Middle frontal gyrus (tissue), 1 donor: ENCODE results near the gene SECISBP2.

ENCODE experiments used
- DNase-seq: peaks from one replicate; pipeline ENCODE4 v3.0.0-alpha.2; 2015; ENCODE audit warnings: low spot score; ENCODE audit errors: extremely low spot score

Gene SECISBP2

DNA sequence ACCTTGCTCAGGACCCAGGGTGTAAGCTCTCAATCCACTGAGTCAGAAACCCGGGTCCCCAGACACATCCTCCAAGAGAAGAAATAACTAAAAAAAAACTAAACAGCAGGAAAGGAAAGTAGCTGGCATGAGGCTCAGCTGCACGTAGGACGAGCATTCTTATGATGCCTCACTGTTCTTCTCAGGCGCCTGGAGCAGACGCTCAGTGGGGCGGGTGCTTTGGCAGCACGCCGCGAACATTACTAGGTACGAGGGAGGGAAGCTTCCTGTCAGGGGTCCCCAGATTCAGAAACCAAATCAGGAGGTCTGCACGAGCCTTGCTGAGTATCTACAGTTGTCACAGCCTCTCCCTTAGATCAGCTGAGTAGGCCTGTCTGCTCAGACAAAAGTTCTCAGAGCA, 85.8 kb downstream of the SECISBP2 start:
- DNase-seq, result no peak

- no peak for DNase-seq
Measured at GRCh38 chr9:89405826-89406225, 87.5 kb downstream of the SECISBP2 start.

DNA sequence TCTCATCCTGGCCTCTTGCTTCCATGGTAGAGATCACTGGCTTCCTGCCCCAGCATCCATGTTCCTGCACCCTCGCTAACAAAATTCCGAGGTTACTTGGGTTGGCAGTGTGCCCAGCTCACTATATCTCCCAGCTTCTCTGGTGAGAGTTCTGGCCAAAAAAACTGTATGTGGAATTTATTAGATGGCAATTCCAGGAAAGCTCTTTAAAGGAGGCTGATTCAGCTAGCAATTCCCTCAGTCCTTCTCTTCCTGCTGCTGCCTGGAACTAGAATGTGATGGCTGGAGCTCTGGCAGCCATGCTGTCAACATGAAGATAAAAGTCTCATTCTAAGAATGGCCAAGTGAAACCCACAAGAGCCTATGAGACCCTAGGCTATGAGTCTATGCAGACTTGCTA, 88.8 kb downstream of the SECISBP2 start:
- no peak for DNase-seq

DNA sequence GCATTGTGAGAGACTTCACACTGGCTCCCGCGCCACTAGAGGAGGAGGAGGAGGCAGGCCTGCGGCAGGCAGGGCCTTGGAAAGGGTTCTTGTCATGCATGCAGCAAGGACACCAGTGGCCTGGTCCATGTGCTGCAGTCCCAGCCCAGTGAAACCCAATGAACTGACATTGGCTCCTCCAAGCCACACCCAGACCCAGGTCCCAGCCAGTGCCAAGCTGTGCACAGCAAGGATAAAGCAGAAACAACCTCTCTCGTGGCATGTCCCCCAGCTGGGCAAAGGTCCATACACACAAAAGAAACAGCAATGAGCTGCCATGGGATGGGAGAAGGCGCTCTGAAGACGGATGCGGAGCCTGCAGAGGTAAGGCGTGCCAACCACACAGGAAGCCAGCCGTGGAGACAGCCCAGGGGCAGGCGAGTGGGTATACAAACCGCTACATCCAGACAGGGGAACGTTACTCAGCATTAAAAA, 90.4 kb downstream of the SECISBP2 start:
- DNase-seq, result no peak
